Measurements from ENCODE around the gene CNTNAP2. TPM values are rescaled to one million over a fixed set of nuclear protein-coding genes. Genes with fewer than 3 reads are reported as not detected.

The CNTNAP2 gene
- total and polyA plus RNA-seq, 9 of the 15 experiments (the other 6 are each of a cell fraction or from before 2014, with no cell fraction given) = 0.04 to 0.62 (median 0.09) TPM; not detected in 4

DNA sequence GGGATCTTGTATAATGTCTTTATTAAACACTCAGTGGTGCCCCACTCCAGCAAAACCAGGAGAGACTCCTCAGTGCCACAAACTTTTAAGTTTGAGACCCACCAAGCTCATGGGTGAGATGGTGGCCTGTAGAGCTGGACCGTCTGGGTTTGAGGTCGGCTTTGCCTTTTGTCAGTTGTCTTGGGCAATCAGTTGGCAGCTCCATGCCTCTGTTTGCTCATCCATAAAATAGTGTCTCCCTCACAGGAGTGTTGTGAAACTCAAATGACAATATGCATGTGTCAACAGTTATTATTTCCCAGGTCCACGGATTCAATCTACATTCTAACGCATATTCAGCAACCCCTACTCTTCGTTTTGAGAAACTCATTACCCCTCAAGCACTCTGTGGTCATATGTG, 2106.1 kb downstream of the CNTNAP2 start:
- H3K9me3 ChIP-seq (replicated peaks; ENCODE audit: control insufficient read depth, insufficient read depth, low read depth, low read length) = no peaks in the 10 kb centered on the region
- H3K4me1 ChIP-seq (replicated peaks in 1 of 2; ENCODE audit: control insufficient read depth in 2 of 2, insufficient read depth in 2 of 2, low read length in 2 of 2) = no peaks in the 10 kb centered on the region
- no peak for DNase-seq (ENCODE audit: extremely low read depth in 1 of 4, low spot score in 3 of 4)
- no peak for FAIRE-seq
- no peak overlapping the region for H3K4me2 ChIP-seq (ENCODE audit: insufficient read depth, low read length)
- H3K27ac ChIP-seq (ENCODE audit: extremely low read depth, low read depth, low read length) = no peak overlapping the region
- WGBS (ENCODE audit: insufficient coverage, low coverage, missing lambda C conversion rate) = 1% methylated on average over 5 of the region's 5 CpGs
- no peaks in the 10 kb centered on the region for H3K9me1 ChIP-seq (ENCODE audit: control insufficient read depth, insufficient read depth, low read length)
- ATAC-seq = no peak
- H3K36me3 ChIP-seq (ENCODE audit: control insufficient read depth, insufficient read depth, low read length) = no peaks in the 10 kb centered on the region
- H3K9ac ChIP-seq (ENCODE audit: insufficient read depth in 1 of 2, low read depth in 2 of 2, low read length in 2 of 2) = no peak overlapping the region
- TF ChIP-seq ZNF75A (CRISPR knock-in tag; IDR thresholded peaks at IDR 0.05) = no peak
- no peak for TF ChIP-seq ETS1 (conservative IDR thresholded peaks at IDR 0.05; ENCODE audit: control insufficient read depth, low read depth, low read length)
- TF ChIP-seq HNRNPH1 (optimal IDR thresholded peaks at IDR 0.05; ENCODE audit: low read depth, low read length) = no peak
- TF ChIP-seq ZNF696 (CRISPR knock-in tag; conservative IDR thresholded peaks at IDR 0.05) = no peak
- TF ChIP-seq SIRT6 (IDR thresholded peaks at IDR 0.05; ENCODE audit: low read depth, low read length) = no peak
- no peak for TF ChIP-seq ZNF174 (CRISPR knock-in tag; IDR thresholded peaks at IDR 0.05)
- no peak for TF ChIP-seq RB1 (IDR thresholded peaks at IDR 0.05; ENCODE audit: low read depth)
- no peak for TF ChIP-seq PPARD (CRISPR knock-in tag; IDR thresholded peaks at IDR 0.05)
- no peak for TF ChIP-seq THRB (CRISPR knock-in tag; conservative IDR thresholded peaks at IDR 0.05)
- no peak for TF ChIP-seq TEAD1 (CRISPR knock-in tag; IDR thresholded peaks at IDR 0.05)
- no peak for TF ChIP-seq ZNF316 (IDR thresholded peaks at IDR 0.05)
- TF ChIP-seq FOXP4 (CRISPR knock-in tag; IDR thresholded peaks at IDR 0.05; ENCODE audit: borderline replicate concordance) = no peak
- TF ChIP-seq ATF7 (IDR thresholded peaks at IDR 0.05) = no peak
- no peak for TF ChIP-seq GATAD2B (IDR thresholded peaks at IDR 0.05; ENCODE audit: borderline replicate concordance)
- no peak for TF ChIP-seq HNRNPK (IDR thresholded peaks at IDR 0.05; ENCODE audit: low read depth, low read length, poor library complexity, severe bottlenecking)
- H2AFZ ChIP-seq (ENCODE audit: low read depth, low read length) = no peak overlapping the region
- no peaks in the 10 kb centered on the region for H3K79me2 ChIP-seq (ENCODE audit: control insufficient read depth, insufficient read depth, low read length)
- no peak overlapping the region for H3K4me3 ChIP-seq
- POLR2A ChIA-PET = no interaction called here
- in situ Hi-C loops (cut with MboI) (no loop called here), intact Hi-C loops (cut with micrococcal nuclease) (no loop called here)
- BruUV-seq (replicated peaks) = no TSS peak
- CTCF ChIA-PET (ENCODE audit: low intra/inter-chr PET ratio) = no interaction called here
- H4K20me1 ChIP-seq (replicated peaks; ENCODE audit: control insufficient read depth, insufficient read depth, low read length) = no peaks in the 10 kb centered on the region
- no peaks in the 10 kb centered on the region; a peak in 1 of 5 replicates for H3K27me3 ChIP-seq (ENCODE audit: control insufficient read depth in 2 of 2, insufficient read depth in 2 of 2, low read length in 2 of 2)
